ENCODE measurements around the gene MVD.

The MVD gene

GRCh38 chr16:88681084-88681680 is 18.3 kb upstream of the MVD start:
- TF ChIP-seq GATA3 (IDR thresholded peaks at IDR 0.05; ENCODE audit: low read depth, low read length) (no peak), GATA2 (IDR thresholded peaks at IDR 0.05; ENCODE audit: low read depth, low read length) (no peak)

GRCh38 chr16:88680554-88681083 is 17.7 kb upstream of the MVD start:
- TF ChIP-seq GATA3 (IDR thresholded peaks at IDR 0.05; ENCODE audit: low read depth, low read length) (no peak), GATA2 (IDR thresholded peaks at IDR 0.05; ENCODE audit: low read depth, low read length) (no peak)

GRCh38 chr16:88678224-88678979 is 15.5 kb upstream of the MVD start:
- TF ChIP-seq GATA3 (IDR thresholded peaks at IDR 0.05; ENCODE audit: low read depth, low read length) (no peak), GATA2 (IDR thresholded peaks at IDR 0.05; ENCODE audit: low read depth, low read length) (no peak)

GRCh38 chr16:88677721-88678120 is 14.8 kb upstream of the MVD start:
- TF ChIP-seq GATA3 (IDR thresholded peaks at IDR 0.05; ENCODE audit: low read depth, low read length) (no peak), GATA2 (IDR thresholded peaks at IDR 0.05; ENCODE audit: low read depth, low read length) (no peak)

- no peak for TF ChIP-seq GATA3 (IDR thresholded peaks at IDR 0.05; ENCODE audit: low read depth, low read length)
- TF ChIP-seq GATA2 (IDR thresholded peaks at IDR 0.05; ENCODE audit: low read depth, low read length) = no peak
Measured at GRCh38 chr16:88676502-88677242, 13.8 kb upstream of the MVD start.

GRCh38 chr16:88673716-88674379 is 11.0 kb upstream of the MVD start:
- TF ChIP-seq GATA2 (IDR thresholded peaks at IDR 0.05; ENCODE audit: low read depth, low read length) (no peak), GATA3 (IDR thresholded peaks at IDR 0.05; ENCODE audit: low read depth, low read length) (no peak)

GRCh38 chr16:88672776-88673175 is 9.9 kb upstream of the MVD start:
- TF ChIP-seq GATA3 (IDR thresholded peaks at IDR 0.05; ENCODE audit: low read depth, low read length) = no peak
- no peak for TF ChIP-seq GATA2 (IDR thresholded peaks at IDR 0.05; ENCODE audit: low read depth, low read length)

GRCh38 chr16:88671806-88672205 is 8.9 kb upstream of the MVD start:
- TF ChIP-seq GATA2 (IDR thresholded peaks at IDR 0.05; ENCODE audit: low read depth, low read length) (no peak), GATA3 (IDR thresholded peaks at IDR 0.05; ENCODE audit: low read depth, low read length) (no peak)

- no peak for TF ChIP-seq GATA2 (IDR thresholded peaks at IDR 0.05; ENCODE audit: low read depth, low read length)
- TF ChIP-seq GATA3 (IDR thresholded peaks at IDR 0.05; ENCODE audit: low read depth, low read length) = no peak
Measured at GRCh38 chr16:88669980-88670379, 7.1 kb upstream of the MVD start.

GRCh38 chr16:88667461-88667860 is 4.6 kb upstream of the MVD start:
- no peak for TF ChIP-seq GATA3 (IDR thresholded peaks at IDR 0.05; ENCODE audit: low read depth, low read length)
- no peak for TF ChIP-seq GATA2 (IDR thresholded peaks at IDR 0.05; ENCODE audit: low read depth, low read length)

- TF ChIP-seq GATA3 (IDR thresholded peaks at IDR 0.05; ENCODE audit: low read depth, low read length) (no peak), GATA2 (IDR thresholded peaks at IDR 0.05; ENCODE audit: low read depth, low read length) (no peak)
Measured at GRCh38 chr16:88665570-88665969, 2.7 kb upstream of the MVD start.

GRCh38 chr16:88665148-88665547 is 2.3 kb upstream of the MVD start:
- no peak for TF ChIP-seq GATA3 (IDR thresholded peaks at IDR 0.05; ENCODE audit: low read depth, low read length)
- TF ChIP-seq GATA2 (IDR thresholded peaks at IDR 0.05; ENCODE audit: low read depth, low read length) = no peak

- TF ChIP-seq GATA2 (IDR thresholded peaks at IDR 0.05; ENCODE audit: low read depth, low read length) (no peak), GATA3 (IDR thresholded peaks at IDR 0.05; ENCODE audit: low read depth, low read length) (no peak)
Measured at GRCh38 chr16:88662222-88662842, 559 bp downstream of the MVD start.
